OCI-LY7 (cell line): ENCODE measurements around the gene SEC61B.

Experiments used
- CTCF ChIP-seq: fragments of 200-600 bp; sonication (generic); conservative IDR thresholded peaks from 2 replicates; pipeline ENCODE4 v1.5.1; 2014; ENCODE audit warnings: mild to moderate bottlenecking, antibody characterized with exemption, low read length, moderate library complexity, mixed read lengths
- EZH2phosphoT487 ChIP-seq: fragments of 200-600 bp; sonication (generic); IDR thresholded peaks from 2 replicates; pipeline ENCODE4 v1.6.1; 2018; ENCODE audit warnings: low read depth, borderline replicate concordance, mild to moderate bottlenecking, mixed run types, antibody characterized with exemption, low read length, moderate library complexity, mixed read lengths

- no peak for TF ChIP-seq CTCF
- TF ChIP-seq EZH2phosphoT487, result no peak
These were observed 41.4 kb upstream of the SEC61B start for GRCh38 chr9:99180662-99181061.
